ENCODE data around the gene FAM234A.

FAM234A gene

DNA sequence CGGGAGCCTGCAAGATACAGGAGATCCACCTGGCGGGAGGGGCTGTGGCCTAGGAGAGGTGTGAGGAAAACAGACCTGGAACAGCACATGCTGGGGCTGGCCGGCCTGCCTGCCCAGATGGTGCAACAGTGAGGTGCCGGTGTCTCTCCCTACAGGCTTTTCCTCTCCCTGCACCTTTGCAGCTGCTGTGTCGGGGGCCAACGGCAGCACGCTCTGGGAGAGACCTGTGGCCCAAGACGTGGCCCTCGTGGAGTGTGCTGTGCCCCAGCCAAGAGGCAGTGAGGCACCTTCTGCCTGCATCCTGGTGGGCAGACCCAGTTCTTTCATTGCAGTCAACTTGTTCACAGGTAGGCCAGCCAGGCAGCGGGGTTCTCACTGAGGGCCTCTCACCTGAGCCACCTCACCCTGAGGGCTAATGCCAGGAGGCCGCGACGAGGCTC is 25.2 kb downstream of the FAM234A start:
- H3K4me2 ChIP-seq (ENCODE audit: low read length, poor library complexity, severe bottlenecking), result no peak overlapping the region
- H3K27ac ChIP-seq (ENCODE audit: low read length, poor library complexity, severe bottlenecking), result no peak overlapping the region
- H3K23ac ChIP-seq (ENCODE audit: low read length in 2 of 2), result no peak overlapping the region
- H3K9ac ChIP-seq (ENCODE audit: low read length), result no peak overlapping the region
- H2AK5ac ChIP-seq (ENCODE audit: low read length, severe bottlenecking), result no peak overlapping the region
- no peaks in the 10 kb centered on the region for H3K9me3 ChIP-seq (ENCODE audit: control insufficient read depth, low read length)
- H3K4ac ChIP-seq (ENCODE audit: low read depth in 1 of 2, low read length in 2 of 2), result no peak overlapping the region
- H3K36me3 ChIP-seq (ENCODE audit: control insufficient read depth in 1 of 2, insufficient read depth in 2 of 2, low read depth in 1 of 2, low read length in 2 of 2), result peaks cover 64 to 72% of the 10 kb centered on the region in 2 experiments
- H3K14ac ChIP-seq (ENCODE audit: low read length in 2 of 2), result no peak overlapping the region
- no peak overlapping the region for H2BK15ac ChIP-seq (ENCODE audit: low read depth, poor library complexity, severe bottlenecking)
- no peak overlapping the region for H2BK120ac ChIP-seq (ENCODE audit: low read depth, low read length)
- peak overlapping the region; percentile 50 for H4K91ac ChIP-seq (ENCODE audit: low read length)
- no peak overlapping the region for H2AFZ ChIP-seq (ENCODE audit: low read depth, low read length)
- no peak overlapping the region for H2BK5ac ChIP-seq (ENCODE audit: low read depth, low read length, poor library complexity, severe bottlenecking)
- no peaks in the 10 kb centered on the region for H3K27me3 ChIP-seq (ENCODE audit: control insufficient read depth in 1 of 2, insufficient read depth in 1 of 2, low read length in 2 of 2)
- H3K18ac ChIP-seq (ENCODE audit: low read depth in 1 of 2, low read length in 2 of 2), result no peak overlapping the region
- peaks cover 2% of the 10 kb centered on the region for H3K4me1 ChIP-seq (ENCODE audit: control insufficient read depth, insufficient read depth, low read depth, low read length)
- no peak overlapping the region for H3K4me3 ChIP-seq (ENCODE audit: insufficient read depth in 1 of 2, low read depth in 1 of 2, low read length in 2 of 2)
- no peak overlapping the region for H2BK12ac ChIP-seq (ENCODE audit: low read length in 2 of 2)
- no peak for DNase-seq
- H3K79me1 ChIP-seq (replicated peaks; ENCODE audit: low read length, poor library complexity, severe bottlenecking), result no peaks in the 10 kb centered on the region
- 97% methylated on average over 13 of the region's 13 CpGs for WGBS
- no peak overlapping the region for H4K8ac ChIP-seq (ENCODE audit: low read length)

DNA sequence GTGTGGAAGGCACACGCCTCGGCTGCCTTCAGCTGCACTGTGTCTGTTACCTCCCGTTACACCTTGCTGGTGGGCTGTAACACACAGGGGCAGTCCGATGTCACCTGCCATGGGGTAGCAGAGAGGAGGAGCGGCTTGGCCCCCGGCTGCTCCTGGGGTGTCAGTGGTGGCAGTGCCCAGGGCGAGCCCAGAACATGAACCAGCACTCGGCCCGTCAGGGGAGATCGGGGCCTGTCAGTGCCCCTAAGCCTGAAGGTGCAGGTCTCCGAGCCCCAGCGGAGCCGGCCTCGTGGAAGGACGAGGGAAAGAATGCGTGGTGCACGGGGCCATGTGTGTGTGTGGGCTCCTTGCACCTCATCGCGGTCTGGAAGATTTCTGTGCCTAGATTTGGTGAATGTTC is 25.7 kb downstream of the FAM234A start:
- DNase-seq, result no peak
- no peak overlapping the region for H4K8ac ChIP-seq (ENCODE audit: low read length)
- no peaks in the 10 kb centered on the region for H3K9me3 ChIP-seq (ENCODE audit: control insufficient read depth, low read length)
- no peak overlapping the region for H3K18ac ChIP-seq (ENCODE audit: low read depth in 1 of 2, low read length in 2 of 2)
- 98% methylated on average over 19 of the region's 19 CpGs for WGBS
- no peak overlapping the region for H2BK5ac ChIP-seq (ENCODE audit: low read depth, low read length, poor library complexity, severe bottlenecking)
- H3K14ac ChIP-seq (ENCODE audit: low read length in 2 of 2), result no peak overlapping the region
- H2BK15ac ChIP-seq (ENCODE audit: low read depth, poor library complexity, severe bottlenecking), result no peak overlapping the region
- no peak overlapping the region for H2AFZ ChIP-seq (ENCODE audit: low read depth, low read length)
- H2BK120ac ChIP-seq (ENCODE audit: low read depth, low read length), result no peak overlapping the region
- no peak overlapping the region for H2BK12ac ChIP-seq (ENCODE audit: low read length in 2 of 2)
- H3K4me3 ChIP-seq (ENCODE audit: insufficient read depth in 1 of 2, low read depth in 1 of 2, low read length in 2 of 2), result no peak overlapping the region
- no peak overlapping the region for H3K27ac ChIP-seq (ENCODE audit: low read length, poor library complexity, severe bottlenecking)
- no peak overlapping the region for H3K4ac ChIP-seq (ENCODE audit: low read depth in 1 of 2, low read length in 2 of 2)
- H3K4me1 ChIP-seq (ENCODE audit: control insufficient read depth, insufficient read depth, low read depth, low read length), result peaks cover 2% of the 10 kb centered on the region
- peaks cover 66 to 72% of the 10 kb centered on the region in 2 experiments for H3K36me3 ChIP-seq (ENCODE audit: control insufficient read depth in 1 of 2, insufficient read depth in 2 of 2, low read depth in 1 of 2, low read length in 2 of 2)
- H4K91ac ChIP-seq (ENCODE audit: low read length), result no peak overlapping the region
- H3K27me3 ChIP-seq (ENCODE audit: control insufficient read depth in 1 of 2, insufficient read depth in 1 of 2, low read length in 2 of 2), result no peaks in the 10 kb centered on the region
- H3K23ac ChIP-seq (ENCODE audit: low read length in 2 of 2), result no peak overlapping the region
- no peaks in the 10 kb centered on the region for H3K79me1 ChIP-seq (replicated peaks; ENCODE audit: low read length, poor library complexity, severe bottlenecking)
- no peak overlapping the region for H2AK5ac ChIP-seq (ENCODE audit: low read length, severe bottlenecking)
- no peak overlapping the region for H3K4me2 ChIP-seq (ENCODE audit: low read length, poor library complexity, severe bottlenecking)
- H3K9ac ChIP-seq (ENCODE audit: low read length), result no peak overlapping the region

DNA sequence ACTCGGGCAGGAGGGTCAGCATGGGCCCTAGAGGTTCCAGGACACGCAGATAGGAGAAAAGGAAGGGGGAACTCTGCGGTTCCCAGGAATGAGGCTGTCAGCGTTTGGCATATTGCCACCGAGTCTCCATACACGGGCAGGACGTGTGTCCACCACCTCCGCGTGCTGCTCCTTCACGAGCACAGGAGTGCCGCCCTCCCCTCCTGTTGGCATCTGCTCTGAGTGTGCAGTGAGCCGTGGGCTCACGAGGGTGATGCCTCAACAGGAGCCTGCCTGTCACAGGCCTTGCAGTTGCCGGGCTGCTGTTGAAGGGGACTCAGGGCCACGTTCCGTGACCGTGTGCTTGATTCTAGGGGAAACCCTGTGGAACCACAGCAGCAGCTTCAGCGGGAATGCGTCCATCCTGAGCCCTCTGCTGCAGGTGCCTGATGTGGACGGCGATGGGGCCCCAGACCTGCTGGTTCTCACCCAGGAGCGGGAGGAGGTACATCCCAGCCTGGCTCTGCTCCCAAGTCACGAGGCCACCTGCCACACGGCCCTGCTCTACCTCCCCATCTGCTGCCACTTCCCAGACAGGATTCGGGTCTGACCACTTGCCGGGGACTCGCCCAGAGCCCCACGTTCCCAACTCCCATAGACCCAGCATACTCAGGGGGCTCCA is 26.5 kb downstream of the FAM234A start:
- no peak overlapping the region for H3K9ac ChIP-seq (ENCODE audit: low read length)
- no peak overlapping the region for H3K4me2 ChIP-seq (ENCODE audit: low read length, poor library complexity, severe bottlenecking)
- no peak overlapping the region for H2AFZ ChIP-seq (ENCODE audit: low read depth, low read length)
- no peak overlapping the region for H2BK12ac ChIP-seq (ENCODE audit: low read length in 2 of 2)
- no peak overlapping the region for H4K8ac ChIP-seq (ENCODE audit: low read length)
- 96% methylated on average over 26 of the region's 28 CpGs for WGBS
- H4K91ac ChIP-seq (ENCODE audit: low read length), result no peak overlapping the region
- no peak for DNase-seq
- no peak overlapping the region for H3K27ac ChIP-seq (ENCODE audit: low read length, poor library complexity, severe bottlenecking)
- H3K18ac ChIP-seq (ENCODE audit: low read depth in 1 of 2, low read length in 2 of 2), result no peak overlapping the region
- H3K4me1 ChIP-seq (ENCODE audit: control insufficient read depth, insufficient read depth, low read depth, low read length), result peaks cover 4% of the 10 kb centered on the region
- H3K4me3 ChIP-seq (ENCODE audit: insufficient read depth in 1 of 2, low read depth in 1 of 2, low read length in 2 of 2), result no peak overlapping the region
- no peak overlapping the region for H2BK5ac ChIP-seq (ENCODE audit: low read depth, low read length, poor library complexity, severe bottlenecking)
- H3K14ac ChIP-seq (ENCODE audit: low read length in 2 of 2), result no peak overlapping the region
- no peak overlapping the region for H2AK5ac ChIP-seq (ENCODE audit: low read length, severe bottlenecking)
- H3K9me3 ChIP-seq (ENCODE audit: control insufficient read depth, low read length), result no peaks in the 10 kb centered on the region
- no peak overlapping the region for H2BK120ac ChIP-seq (ENCODE audit: low read depth, low read length)
- no peak overlapping the region for H2BK15ac ChIP-seq (ENCODE audit: low read depth, poor library complexity, severe bottlenecking)
- H3K23ac ChIP-seq (ENCODE audit: low read length in 2 of 2), result no peak overlapping the region
- H3K27me3 ChIP-seq (ENCODE audit: control insufficient read depth in 1 of 2, insufficient read depth in 1 of 2, low read length in 2 of 2), result no peaks in the 10 kb centered on the region
- H3K79me1 ChIP-seq (replicated peaks; ENCODE audit: low read length, poor library complexity, severe bottlenecking), result no peaks in the 10 kb centered on the region
- no peak overlapping the region for H3K4ac ChIP-seq (ENCODE audit: low read depth in 1 of 2, low read length in 2 of 2)
- H3K36me3 ChIP-seq (ENCODE audit: control insufficient read depth in 1 of 2, insufficient read depth in 2 of 2, low read depth in 1 of 2, low read length in 2 of 2), result peaks cover 59 to 73% of the 10 kb centered on the region in 2 experiments

DNA sequence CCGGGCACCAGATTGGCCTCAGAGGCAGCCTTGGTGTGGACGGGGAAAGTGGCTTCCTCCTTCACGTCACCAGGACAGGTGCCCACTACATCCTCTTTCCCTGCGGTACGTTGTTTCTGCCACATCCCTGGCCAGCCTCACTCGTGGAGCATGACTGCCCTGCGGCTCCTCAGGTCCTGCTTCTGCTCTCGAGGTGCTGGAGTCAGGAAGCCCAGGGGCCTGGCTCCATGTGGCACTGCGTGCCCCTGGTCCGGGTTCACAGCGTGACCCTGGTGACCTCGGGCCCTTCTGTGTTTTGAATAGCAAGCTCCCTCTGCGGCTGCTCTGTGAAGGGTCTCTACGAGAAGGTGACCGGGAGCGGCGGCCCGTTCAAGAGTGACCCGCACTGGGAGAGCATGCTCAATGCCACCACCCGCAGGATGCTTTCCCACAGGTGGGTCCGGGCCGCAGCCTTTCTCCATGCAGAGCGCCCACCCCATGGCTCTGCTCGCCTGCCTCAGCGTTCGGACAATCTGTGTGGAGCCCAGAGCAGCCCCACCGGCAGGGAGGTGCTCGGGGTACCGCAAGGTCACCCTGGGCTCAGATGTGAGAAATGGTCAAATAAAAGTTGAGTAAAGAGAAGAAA is 27.6 kb downstream of the FAM234A start:
- Histone ChIP-seq H4K8ac (ENCODE audit: low read length) (no peak overlapping the region), H3K36me3 (ENCODE audit: control insufficient read depth in 1 of 2, insufficient read depth in 2 of 2, low read depth in 1 of 2, low read length in 2 of 2) (peaks cover 55 to 70% of the 10 kb centered on the region in 2 experiments), H4K91ac (ENCODE audit: low read length) (no peak overlapping the region), H2BK5ac (ENCODE audit: low read depth, low read length, poor library complexity, severe bottlenecking) (no peak overlapping the region), H3K4ac (ENCODE audit: low read depth in 1 of 2, low read length in 2 of 2) (no peak overlapping the region), H3K4me3 (ENCODE audit: insufficient read depth in 1 of 2, low read depth in 1 of 2, low read length in 2 of 2) (no peak overlapping the region), H3K9me3 (ENCODE audit: control insufficient read depth, low read length) (no peaks in the 10 kb centered on the region), H3K18ac (ENCODE audit: low read depth in 1 of 2, low read length in 2 of 2) (no peak overlapping the region), H2BK120ac (ENCODE audit: low read depth, low read length) (no peak overlapping the region), H2BK15ac (ENCODE audit: low read depth, poor library complexity, severe bottlenecking) (no peak overlapping the region), H3K14ac (ENCODE audit: low read length in 2 of 2) (no peak overlapping the region), H2AK5ac (ENCODE audit: low read length, severe bottlenecking) (no peak overlapping the region), H3K79me1 (replicated peaks; ENCODE audit: low read length, poor library complexity, severe bottlenecking) (no peaks in the 10 kb centered on the region), H3K27ac (ENCODE audit: low read length, poor library complexity, severe bottlenecking) (no peak overlapping the region), H3K4me2 (ENCODE audit: low read length, poor library complexity, severe bottlenecking) (no peak overlapping the region), H3K27me3 (ENCODE audit: control insufficient read depth in 1 of 2, insufficient read depth in 1 of 2, low read length in 2 of 2) (no peaks in the 10 kb centered on the region), H2AFZ (ENCODE audit: low read depth, low read length) (no peak overlapping the region), H2BK12ac (ENCODE audit: low read length in 2 of 2) (no peak overlapping the region), H3K4me1 (ENCODE audit: control insufficient read depth, insufficient read depth, low read depth, low read length) (peaks cover 4% of the 10 kb centered on the region), H3K23ac (ENCODE audit: low read length in 2 of 2) (no peak overlapping the region), H3K9ac (ENCODE audit: low read length) (no peak overlapping the region)
- DNase-seq, result no peak
- WGBS, result 96% methylated on average over 29 of the region's 29 CpGs
